ENCODE data around the gene DCD. TPM values are rescaled to one million over a fixed set of nuclear protein-coding genes. Genes with fewer than 3 reads are reported as not detected.

The DCD gene
- total RNA-seq, 2 donors from 2014 or later = 6.5 TPM; not detected in 1

DNA sequence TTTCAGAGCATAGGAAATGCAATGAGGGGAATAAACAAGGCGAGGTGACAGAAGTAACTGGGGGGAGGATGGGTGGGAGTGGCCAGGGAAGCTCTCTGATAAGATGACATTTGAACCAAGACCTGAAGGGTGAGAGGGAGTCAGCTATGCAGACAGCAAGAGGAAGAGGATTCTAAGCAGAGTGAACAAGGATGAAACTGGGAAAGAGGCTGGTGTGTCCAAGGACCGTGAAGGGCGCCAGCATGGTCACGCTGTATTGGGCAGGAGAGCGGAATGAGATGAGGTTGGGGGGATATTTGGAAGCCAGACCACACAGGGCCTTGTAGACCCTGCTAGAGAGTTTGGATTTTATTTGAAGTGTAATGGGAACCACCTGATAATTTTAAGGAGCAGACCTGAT lies 49.2 kb downstream of the DCD start:
- H3K4me3 ChIP-seq = no peak overlapping the region
- no peaks in the 10 kb centered on the region for H3K36me3 ChIP-seq
- H3K9me3 ChIP-seq = no peaks in the 10 kb centered on the region
- no peak overlapping the region for H3K27ac ChIP-seq
- H3K4me1 ChIP-seq (ENCODE audit: control insufficient read depth in 1 of 2, low read depth in 2 of 2) = no peaks in the 10 kb centered on the region
- TF ChIP-seq, protein P1, sequence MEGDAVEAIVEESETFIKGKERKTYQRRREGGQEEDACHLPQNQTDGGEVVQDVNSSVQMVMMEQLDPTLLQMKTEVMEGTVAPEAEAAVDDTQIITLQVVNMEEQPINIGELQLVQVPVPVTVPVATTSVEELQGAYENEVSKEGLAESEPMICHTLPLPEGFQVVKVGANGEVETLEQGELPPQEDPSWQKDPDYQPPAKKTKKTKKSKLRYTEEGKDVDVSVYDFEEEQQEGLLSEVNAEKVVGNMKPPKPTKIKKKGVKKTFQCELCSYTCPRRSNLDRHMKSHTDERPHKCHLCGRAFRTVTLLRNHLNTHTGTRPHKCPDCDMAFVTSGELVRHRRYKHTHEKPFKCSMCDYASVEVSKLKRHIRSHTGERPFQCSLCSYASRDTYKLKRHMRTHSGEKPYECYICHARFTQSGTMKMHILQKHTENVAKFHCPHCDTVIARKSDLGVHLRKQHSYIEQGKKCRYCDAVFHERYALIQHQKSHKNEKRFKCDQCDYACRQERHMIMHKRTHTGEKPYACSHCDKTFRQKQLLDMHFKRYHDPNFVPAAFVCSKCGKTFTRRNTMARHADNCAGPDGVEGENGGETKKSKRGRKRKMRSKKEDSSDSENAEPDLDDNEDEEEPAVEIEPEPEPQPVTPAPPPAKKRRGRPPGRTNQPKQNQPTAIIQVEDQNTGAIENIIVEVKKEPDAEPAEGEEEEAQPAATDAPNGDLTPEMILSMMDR (IDR thresholded peaks at IDR 0.05) = no peak
- ATAC-seq (ENCODE audit: insufficient number of reproducible peaks, low FRiP score, low read depth) (no peak), DNase-seq (ENCODE audit: low spot score) (no peak)
- no peaks in the 10 kb centered on the region for H3K27me3 ChIP-seq (replicated peaks; ENCODE audit: insufficient read depth)

DNA sequence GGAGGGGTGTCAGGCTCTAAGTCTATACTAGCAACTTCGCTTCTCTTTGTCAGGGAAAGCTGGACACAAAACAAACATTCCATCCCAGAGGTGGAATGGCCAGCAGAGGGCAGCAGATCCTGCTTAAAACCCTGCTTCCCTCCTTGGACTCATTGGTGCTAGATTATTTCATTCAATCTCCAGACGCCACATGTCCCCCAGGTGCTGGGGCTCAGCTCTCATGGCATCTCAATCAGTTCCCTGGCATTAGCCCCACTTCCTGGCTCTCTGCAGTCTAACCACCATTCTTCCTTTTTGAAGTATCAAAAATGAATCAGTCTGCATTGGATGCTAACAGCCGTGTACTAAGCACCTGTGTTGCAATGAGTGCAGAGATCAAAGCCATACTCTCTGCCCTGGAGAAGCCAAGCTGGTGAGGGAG lies 51.6 kb downstream of the DCD start:
- H3K4me3 ChIP-seq = no peak overlapping the region
- DNase-seq (ENCODE audit: low spot score) = peak; percentile 25
- TF ChIP-seq, protein P1 (IDR thresholded peaks at IDR 0.05) = peak; percentile 77
- ATAC-seq (ENCODE audit: insufficient number of reproducible peaks, low FRiP score, low read depth) = no peak
- H3K9me3 ChIP-seq = no peaks in the 10 kb centered on the region
- H3K4me1 ChIP-seq (ENCODE audit: control insufficient read depth in 1 of 2, low read depth in 2 of 2) = peaks cover 0 to under 1% of the 10 kb centered on the region in 2 donors
- no peak overlapping the region for H3K27ac ChIP-seq
- H3K36me3 ChIP-seq = no peaks in the 10 kb centered on the region
- H3K27me3 ChIP-seq (replicated peaks; ENCODE audit: insufficient read depth) = no peaks in the 10 kb centered on the region

DNA sequence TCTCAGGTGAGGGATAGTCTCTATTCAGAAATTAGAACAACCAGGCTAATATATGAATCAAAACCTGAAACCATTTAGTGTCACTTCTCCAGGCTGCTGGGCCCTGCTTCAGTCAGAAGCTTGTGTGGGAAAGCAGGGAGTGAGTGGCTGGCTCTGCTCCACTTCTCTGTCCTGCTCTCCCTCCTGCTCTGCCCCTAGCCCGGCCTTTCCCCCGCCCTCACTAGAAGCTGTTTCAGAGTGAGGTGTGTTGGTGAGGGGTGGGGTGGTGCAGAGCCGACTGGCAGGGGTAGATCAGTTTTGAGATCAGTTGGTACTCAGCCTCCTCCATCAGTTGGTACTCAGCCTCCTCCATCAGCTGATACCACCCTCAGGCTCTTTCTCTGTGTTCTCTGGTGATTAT lies 52.7 kb downstream of the DCD start:
- ATAC-seq (ENCODE audit: insufficient number of reproducible peaks, low FRiP score, low read depth) (no peak), DNase-seq (ENCODE audit: low spot score) (no peak)
- Histone ChIP-seq H3K4me1 (ENCODE audit: control insufficient read depth in 1 of 2, low read depth in 2 of 2) (peaks cover 0 to 11% of the 10 kb centered on the region in 2 donors), H3K9me3 (no peaks in the 10 kb centered on the region), H3K4me3 (no peak overlapping the region), H3K27me3 (replicated peaks; ENCODE audit: insufficient read depth) (no peaks in the 10 kb centered on the region), H3K27ac (no peak overlapping the region), H3K36me3 (no peaks in the 10 kb centered on the region)
- TF ChIP-seq, protein P1 (IDR thresholded peaks at IDR 0.05) = no peak

Other genes starting within 250 kb of the DCD start
- gene ITGA5, start 229.1 kb downstream of the DCD start, total RNA-seq = 100 to 1,000 TPM; 752 to 847 TPM
- not detected for gene GTSF1, start 174.8 kb downstream of the DCD start, total RNA-seq
- gene NCKAP1L, start 150.6 kb downstream of the DCD start, total RNA-seq = 10 to 100 TPM; 29.6 to 41.3 TPM
- gene PDE1B, start 98.8 kb downstream of the DCD start, total RNA-seq = 10 to 100 TPM; 35.5 to 39.2 TPM
- gene PPP1R1A, start 59.7 kb downstream of the DCD start, total RNA-seq = 10 to 100 TPM in 1 of 2 donors, 1 to 10 TPM in 1; 3.3 to 10.3 TPM
- gene LACRT, start 13.5 kb downstream of the DCD start, total RNA-seq = not detected
- gene MUCL1, start 206.2 kb upstream of the DCD start, total RNA-seq = not detected